GM12865 (cell line): Measurements from ENCODE around the gene SPCS3.

Source experiments
- DNase-seq: peaks from one replicate; pipeline ENCODE4 v3.0.0; 2010; ENCODE audit warnings: low read depth
- H3K4me3 ChIP-seq: 2 replicates; pipeline ENCODE4 v1.5.1; 2011; ENCODE audit warnings: mild to moderate bottlenecking, low read depth, low read length, control low read depth
- TF ChIP-seq, protein P1 (sequence below): IDR thresholded peaks from 2 replicates; pipeline ENCODE4 v1.5.1; 2011; ENCODE audit warnings: low read length, control low read depth, low read depth, inconsistent platforms; ENCODE audit not compliant: insufficient read depth; ENCODE audit errors: missing control alignments

SPCS3 gene

DNA sequence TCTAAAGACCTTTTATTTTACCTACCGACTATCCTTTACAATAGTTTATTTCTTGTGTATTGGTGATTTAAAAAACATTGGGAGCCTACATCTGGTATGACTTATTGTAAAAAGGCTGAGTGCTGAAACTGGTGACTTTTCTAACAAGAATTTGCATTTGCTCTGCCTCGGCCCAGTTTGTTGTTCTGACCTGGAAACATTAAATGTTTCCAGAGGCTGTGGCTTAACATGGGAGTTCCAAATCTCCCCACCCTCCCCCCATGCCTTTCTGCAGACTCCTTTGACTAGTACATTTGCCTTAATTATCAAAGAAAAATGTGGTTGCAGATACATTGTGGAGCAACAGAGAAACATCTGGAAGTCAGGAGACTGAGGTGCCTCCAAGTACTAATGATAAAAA, 39.8 kb downstream of the SPCS3 start:
- TF ChIP-seq, protein P1, sequence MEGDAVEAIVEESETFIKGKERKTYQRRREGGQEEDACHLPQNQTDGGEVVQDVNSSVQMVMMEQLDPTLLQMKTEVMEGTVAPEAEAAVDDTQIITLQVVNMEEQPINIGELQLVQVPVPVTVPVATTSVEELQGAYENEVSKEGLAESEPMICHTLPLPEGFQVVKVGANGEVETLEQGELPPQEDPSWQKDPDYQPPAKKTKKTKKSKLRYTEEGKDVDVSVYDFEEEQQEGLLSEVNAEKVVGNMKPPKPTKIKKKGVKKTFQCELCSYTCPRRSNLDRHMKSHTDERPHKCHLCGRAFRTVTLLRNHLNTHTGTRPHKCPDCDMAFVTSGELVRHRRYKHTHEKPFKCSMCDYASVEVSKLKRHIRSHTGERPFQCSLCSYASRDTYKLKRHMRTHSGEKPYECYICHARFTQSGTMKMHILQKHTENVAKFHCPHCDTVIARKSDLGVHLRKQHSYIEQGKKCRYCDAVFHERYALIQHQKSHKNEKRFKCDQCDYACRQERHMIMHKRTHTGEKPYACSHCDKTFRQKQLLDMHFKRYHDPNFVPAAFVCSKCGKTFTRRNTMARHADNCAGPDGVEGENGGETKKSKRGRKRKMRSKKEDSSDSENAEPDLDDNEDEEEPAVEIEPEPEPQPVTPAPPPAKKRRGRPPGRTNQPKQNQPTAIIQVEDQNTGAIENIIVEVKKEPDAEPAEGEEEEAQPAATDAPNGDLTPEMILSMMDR: no peak
- H3K4me3 ChIP-seq: no peak overlapping the region
- no peak for DNase-seq

GRCh38 chr4:176360446-176360845, 40.7 kb downstream of the SPCS3 start:
- DNase-seq: no peak
- TF ChIP-seq, protein P1: no peak
- H3K4me3 ChIP-seq: no peak overlapping the region

- no peak overlapping the region for H3K4me3 ChIP-seq
- peak; percentile 33 for DNase-seq
- TF ChIP-seq, protein P1: no peak
Observed at GRCh38 chr4:176363072-176363471, 43.3 kb downstream of the SPCS3 start.

GRCh38 chr4:176367771-176368465, 48.2 kb downstream of the SPCS3 start:
- no peak overlapping the region for H3K4me3 ChIP-seq
- no peak for DNase-seq
- TF ChIP-seq, protein P1: no peak

DNA sequence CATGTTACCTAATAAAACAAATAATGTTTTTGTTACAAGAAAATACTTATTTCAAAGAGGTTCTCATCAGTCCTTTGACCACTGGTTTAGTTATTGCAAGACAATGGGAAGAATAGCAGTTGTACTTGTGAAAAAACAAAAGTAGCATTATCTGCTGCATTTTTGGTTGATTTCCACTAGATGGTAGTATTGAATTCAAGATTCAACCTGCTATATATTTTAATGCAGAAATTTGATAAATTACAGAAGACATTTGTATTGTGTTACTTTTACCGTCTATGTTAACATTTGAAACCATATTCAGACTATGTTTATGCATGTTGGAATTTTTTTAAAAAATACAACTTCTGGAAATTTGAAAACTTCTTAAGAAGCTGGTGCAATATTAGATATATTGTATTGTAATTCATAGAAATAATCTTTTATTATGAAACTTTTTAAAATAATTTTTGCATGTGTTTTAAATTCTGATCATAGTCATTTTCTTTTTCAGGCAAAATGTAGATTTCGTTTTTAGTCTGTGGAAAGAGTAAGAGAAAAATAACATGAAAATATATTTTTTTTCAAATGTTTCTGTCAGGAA, 56.4 kb downstream of the SPCS3 start:
- TF ChIP-seq, protein P1: peak; percentile 33
- no peak overlapping the region for H3K4me3 ChIP-seq
- peak; percentile 12 for DNase-seq

DNA sequence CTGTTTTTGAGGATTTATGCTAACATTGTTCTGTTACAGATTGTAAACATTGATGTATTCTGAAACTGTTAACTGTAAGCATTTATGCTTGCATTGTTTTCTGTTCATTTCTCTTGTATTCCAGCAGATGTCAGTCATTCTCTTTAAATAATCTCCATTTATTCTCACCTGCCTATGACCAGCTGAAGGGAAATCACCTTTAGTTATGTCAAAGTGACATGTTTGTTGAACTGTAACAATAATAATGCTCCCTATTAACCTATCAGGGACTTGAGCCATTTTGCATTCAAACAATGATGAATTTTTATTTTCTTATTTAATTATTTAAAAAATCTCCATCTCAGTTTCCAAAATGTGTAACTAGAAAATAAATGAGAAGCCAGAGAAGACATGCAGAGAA, 58.0 kb downstream of the SPCS3 start:
- DNase-seq: peak; percentile 44
- H3K4me3 ChIP-seq: no peak overlapping the region
- TF ChIP-seq, protein P1: peak; percentile 41
